ENCODE results near the gene TIAM1.

Gene TIAM1

DNA sequence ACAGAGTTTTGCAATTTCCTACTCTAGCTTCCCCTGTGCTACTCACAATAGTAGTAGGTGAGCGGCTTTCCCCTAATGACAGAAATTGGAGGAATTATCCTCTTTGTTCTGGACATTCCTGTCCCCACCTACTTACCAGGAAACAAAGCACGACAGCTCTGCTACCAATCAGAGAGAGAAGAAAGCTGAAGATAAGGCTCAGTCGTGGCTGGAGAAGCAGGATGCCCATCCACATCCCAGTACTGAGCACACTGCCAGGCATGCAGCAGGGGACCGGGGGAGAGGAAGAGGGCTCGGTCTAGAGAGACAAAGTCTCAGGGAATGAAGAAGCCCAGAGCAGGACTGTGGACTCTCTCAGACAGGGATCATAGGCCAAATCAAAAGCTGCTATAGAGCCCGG, 171.7 kb downstream of the TIAM1 start:
- Histone ChIP-seq H4K8ac (ENCODE audit: low read depth, low read length) (no peak overlapping the region), H3K18ac (ENCODE audit: low read length) (no peak overlapping the region), H3K4me1 (ENCODE audit: control insufficient read depth in 2 of 2, insufficient read depth in 1 of 2, low read depth in 1 of 2, low read length in 2 of 2) (peaks cover 3 to 14% of the 10 kb centered on the region in 2 donors), H3K27ac (replicated peaks; ENCODE audit: low read length) (no peak overlapping the region), H3K23ac (ENCODE audit: low read depth, low read length, poor library complexity) (no peak overlapping the region), H3K79me1 (ENCODE audit: low read depth, low read length) (no peaks in the 10 kb centered on the region), H3K14ac (ENCODE audit: low read length) (no peak overlapping the region), H4K91ac (ENCODE audit: low read depth, low read length, poor library complexity) (no peak overlapping the region), H2BK12ac (ENCODE audit: low read length) (no peak overlapping the region), H3K4me3 (ENCODE audit: low read length in 2 of 2) (no peak overlapping the region), H3K4ac (ENCODE audit: low read length) (no peak overlapping the region), H3K36me3 (replicated peaks in 1 of 2; ENCODE audit: control insufficient read depth in 2 of 2, insufficient read depth in 2 of 2, low read length in 2 of 2) (no peaks in the 10 kb centered on the region), H2AK5ac (ENCODE audit: low read depth, low read length) (no peak overlapping the region), H3K9me3 (replicated peaks in 1 of 2; ENCODE audit: control insufficient read depth in 2 of 2, insufficient read depth in 1 of 2, low read depth in 1 of 2, low read length in 2 of 2) (no peaks in the 10 kb centered on the region), H3K27me3 (ENCODE audit: control insufficient read depth in 3 of 3, insufficient read depth in 3 of 3, low read depth in 1 of 3, low read length in 3 of 3) (no peaks in the 10 kb centered on the region), H2BK5ac (ENCODE audit: low read length) (no peak overlapping the region), H2AFZ (ENCODE audit: low read length) (no peak overlapping the region), H2BK120ac (ENCODE audit: low read depth, low read length) (no peak overlapping the region), H3K4me2 (ENCODE audit: insufficient read depth, low read length, poor library complexity, severe bottlenecking) (no peak overlapping the region), H3K9ac (ENCODE audit: low read depth, low read length, poor library complexity) (no peak overlapping the region), H2BK15ac (ENCODE audit: low read length) (no peak overlapping the region)
- no CpG with 5 or more reads among the region's 6 CpGs for WGBS, 2 donors (ENCODE audit: extremely low coverage in 2 of 2, insufficient read length in 2 of 2, insufficient replicate concordance in 1 of 2)
- DNase-seq (ENCODE audit: low spot score) = no peak

DNA sequence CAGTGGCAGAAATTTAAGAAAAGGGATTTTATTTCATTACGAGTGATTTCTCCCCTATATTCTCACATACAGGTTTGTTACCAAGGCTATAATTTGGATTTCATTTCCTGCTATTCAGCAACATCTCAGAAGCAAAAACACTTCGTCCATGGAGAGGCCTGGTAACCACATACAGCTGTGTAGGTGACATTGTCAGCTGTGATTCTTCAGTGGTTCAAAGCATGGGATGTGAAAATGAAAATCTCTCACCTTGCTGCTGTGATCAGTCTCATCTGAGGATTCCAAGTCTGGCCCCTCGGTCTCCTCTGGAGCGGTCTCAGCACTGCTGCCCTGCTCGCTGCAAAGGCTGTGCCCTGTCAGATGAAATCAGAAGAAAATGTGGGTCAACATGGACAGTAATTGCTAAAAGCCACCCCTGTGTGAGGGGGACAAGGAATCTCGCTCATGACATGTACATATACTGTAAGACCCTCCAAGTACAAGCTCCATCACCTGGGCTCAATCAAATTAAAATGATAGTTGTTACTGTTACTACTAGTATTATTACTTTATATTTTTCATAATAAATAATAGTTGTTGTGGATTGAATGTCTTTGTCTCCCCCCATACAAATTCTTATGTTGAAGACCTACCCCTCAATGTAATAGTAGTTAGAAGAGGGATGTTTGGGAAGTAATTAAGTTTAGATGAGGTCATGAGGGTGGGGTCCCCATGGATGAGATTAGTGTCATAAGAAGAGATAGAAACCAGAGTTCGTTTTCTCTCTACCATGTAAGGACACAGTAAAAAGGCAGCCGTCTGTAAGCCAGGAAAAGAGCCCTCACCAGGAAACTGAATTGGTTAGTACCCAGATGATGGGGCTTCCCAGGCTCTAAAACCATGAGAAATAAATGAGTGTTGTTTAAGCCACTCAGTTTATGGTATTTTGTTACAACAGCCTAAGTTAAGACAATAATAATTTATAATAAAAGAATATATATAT, 179.1 kb downstream of the TIAM1 start:
- Histone ChIP-seq H2AK5ac (ENCODE audit: low read depth, low read length) (no peak overlapping the region), H3K27me3 (ENCODE audit: control insufficient read depth in 3 of 3, insufficient read depth in 3 of 3, low read depth in 1 of 3, low read length in 3 of 3) (no peaks in the 10 kb centered on the region), H2BK15ac (ENCODE audit: low read length) (no peak overlapping the region), H3K4ac (ENCODE audit: low read length) (no peak overlapping the region), H3K9me3 (replicated peaks in 1 of 2; ENCODE audit: control insufficient read depth in 2 of 2, insufficient read depth in 1 of 2, low read depth in 1 of 2, low read length in 2 of 2) (no peaks in the 10 kb centered on the region), H2BK5ac (ENCODE audit: low read length) (no peak overlapping the region), H3K9ac (ENCODE audit: low read depth, low read length, poor library complexity) (no peak overlapping the region), H2BK120ac (ENCODE audit: low read depth, low read length) (no peak overlapping the region), H3K14ac (ENCODE audit: low read length) (no peak overlapping the region), H3K27ac (replicated peaks; ENCODE audit: low read length) (no peak overlapping the region), H4K8ac (ENCODE audit: low read depth, low read length) (no peak overlapping the region), H3K23ac (ENCODE audit: low read depth, low read length, poor library complexity) (no peak overlapping the region), H3K36me3 (replicated peaks in 1 of 2; ENCODE audit: control insufficient read depth in 2 of 2, insufficient read depth in 2 of 2, low read length in 2 of 2) (peaks cover 2 to 18% of the 10 kb centered on the region in 2 donors), H3K79me1 (ENCODE audit: low read depth, low read length) (no peaks in the 10 kb centered on the region), H4K91ac (ENCODE audit: low read depth, low read length, poor library complexity) (no peak overlapping the region), H3K4me1 (ENCODE audit: control insufficient read depth in 2 of 2, insufficient read depth in 1 of 2, low read depth in 1 of 2, low read length in 2 of 2) (peaks cover 7 to 15% of the 10 kb centered on the region in 2 donors), H2AFZ (ENCODE audit: low read length) (no peak overlapping the region), H3K4me3 (ENCODE audit: low read length in 2 of 2) (no peak overlapping the region), H2BK12ac (ENCODE audit: low read length) (no peak overlapping the region), H3K4me2 (ENCODE audit: insufficient read depth, low read length, poor library complexity, severe bottlenecking) (no peak overlapping the region), H3K18ac (ENCODE audit: low read length) (no peak overlapping the region)
- DNase-seq (ENCODE audit: low spot score) = no peak
- no CpG with 5 or more reads among the region's 8 CpGs for WGBS, 2 donors (ENCODE audit: extremely low coverage in 2 of 2, insufficient read length in 2 of 2, insufficient replicate concordance in 1 of 2)

DNA sequence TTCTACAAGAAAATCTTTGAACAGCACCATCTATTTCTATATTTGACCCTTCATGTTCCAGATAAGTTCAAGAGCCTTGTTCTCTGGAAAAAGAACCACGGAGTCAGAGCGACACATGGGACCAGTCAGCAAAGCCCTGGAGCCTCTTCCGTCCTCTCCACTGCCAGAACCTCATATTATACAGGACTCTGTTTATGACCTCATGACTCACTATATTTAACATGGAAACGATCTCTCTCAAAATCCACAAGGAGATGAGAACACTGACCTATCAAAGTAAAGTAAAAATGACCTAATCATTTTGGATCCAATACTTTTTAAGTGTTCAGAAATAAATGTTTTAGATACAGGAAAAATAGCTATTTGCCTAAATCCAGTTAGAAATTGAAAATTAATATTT, 181.2 kb downstream of the TIAM1 start:
- H2BK15ac ChIP-seq (ENCODE audit: low read length) = no peak overlapping the region
- H2AK5ac ChIP-seq (ENCODE audit: low read depth, low read length) = no peak overlapping the region
- H3K79me1 ChIP-seq (ENCODE audit: low read depth, low read length) = no peaks in the 10 kb centered on the region
- no peak overlapping the region for H3K4me2 ChIP-seq (ENCODE audit: insufficient read depth, low read length, poor library complexity, severe bottlenecking)
- no peaks in the 10 kb centered on the region for H3K27me3 ChIP-seq (ENCODE audit: control insufficient read depth in 3 of 3, insufficient read depth in 3 of 3, low read depth in 1 of 3, low read length in 3 of 3)
- no CpG with 5 or more reads among the region's 4 CpGs for WGBS, 2 donors (ENCODE audit: extremely low coverage in 2 of 2, insufficient read length in 2 of 2, insufficient replicate concordance in 1 of 2)
- no peak overlapping the region for H3K4me3 ChIP-seq (ENCODE audit: low read length in 2 of 2)
- H4K91ac ChIP-seq (ENCODE audit: low read depth, low read length, poor library complexity) = no peak overlapping the region
- H3K18ac ChIP-seq (ENCODE audit: low read length) = no peak overlapping the region
- no peak overlapping the region for H2BK5ac ChIP-seq (ENCODE audit: low read length)
- H3K4me1 ChIP-seq (ENCODE audit: control insufficient read depth in 2 of 2, insufficient read depth in 1 of 2, low read depth in 1 of 2, low read length in 2 of 2) = peaks cover 9 to 29% of the 10 kb centered on the region in 2 donors
- H4K8ac ChIP-seq (ENCODE audit: low read depth, low read length) = no peak overlapping the region
- no peak overlapping the region for H3K27ac ChIP-seq (replicated peaks; ENCODE audit: low read length)
- no peak for DNase-seq (ENCODE audit: low spot score)
- H3K4ac ChIP-seq (ENCODE audit: low read length) = no peak overlapping the region
- H2BK120ac ChIP-seq (ENCODE audit: low read depth, low read length) = no peak overlapping the region
- H3K36me3 ChIP-seq (replicated peaks in 1 of 2; ENCODE audit: control insufficient read depth in 2 of 2, insufficient read depth in 2 of 2, low read length in 2 of 2) = peaks cover 2 to 18% of the 10 kb centered on the region in 2 donors
- H3K9me3 ChIP-seq (replicated peaks in 1 of 2; ENCODE audit: control insufficient read depth in 2 of 2, insufficient read depth in 1 of 2, low read depth in 1 of 2, low read length in 2 of 2) = no peaks in the 10 kb centered on the region
- no peak overlapping the region for H2BK12ac ChIP-seq (ENCODE audit: low read length)
- no peak overlapping the region for H3K14ac ChIP-seq (ENCODE audit: low read length)
- no peak overlapping the region for H2AFZ ChIP-seq (ENCODE audit: low read length)
- no peak overlapping the region for H3K23ac ChIP-seq (ENCODE audit: low read depth, low read length, poor library complexity)
- no peak overlapping the region for H3K9ac ChIP-seq (ENCODE audit: low read depth, low read length, poor library complexity)

DNA sequence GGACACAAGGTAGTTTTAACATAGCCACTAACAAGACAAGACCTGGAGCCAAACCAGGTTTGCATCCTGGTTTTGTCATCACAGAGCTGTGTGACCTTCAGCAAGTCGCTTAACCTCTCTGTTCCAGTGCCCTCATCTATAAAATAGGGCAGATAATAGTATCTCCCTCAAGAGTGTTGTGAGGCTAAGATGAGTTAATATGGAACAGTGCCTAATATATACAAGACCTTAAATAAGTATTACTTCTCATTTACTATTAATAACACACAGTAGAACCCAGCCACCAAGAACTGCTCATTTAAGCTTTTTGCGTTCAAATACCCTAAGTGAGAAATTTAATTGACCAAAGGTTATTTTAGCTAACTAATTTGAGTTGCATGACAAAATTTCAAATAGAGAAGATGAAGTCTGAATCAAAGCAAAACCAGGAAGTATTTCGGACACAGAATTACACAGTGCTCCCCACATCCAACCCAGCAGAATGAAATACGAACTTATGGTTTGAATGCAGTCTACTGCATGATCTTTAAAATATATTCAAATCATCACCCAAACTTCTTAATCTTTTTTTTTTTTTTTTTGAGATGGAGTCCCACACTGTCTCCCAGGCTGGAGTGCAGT, 181.9 kb downstream of the TIAM1 start:
- Histone ChIP-seq H2BK5ac (ENCODE audit: low read length) (no peak overlapping the region), H4K91ac (ENCODE audit: low read depth, low read length, poor library complexity) (no peak overlapping the region), H3K9ac (ENCODE audit: low read depth, low read length, poor library complexity) (no peak overlapping the region), H3K36me3 (replicated peaks in 1 of 2; ENCODE audit: control insufficient read depth in 2 of 2, insufficient read depth in 2 of 2, low read length in 2 of 2) (peaks cover 4 to 18% of the 10 kb centered on the region in 2 donors), H2BK120ac (ENCODE audit: low read depth, low read length) (no peak overlapping the region), H3K27ac (replicated peaks; ENCODE audit: low read length) (no peak overlapping the region), H3K27me3 (ENCODE audit: control insufficient read depth in 3 of 3, insufficient read depth in 3 of 3, low read depth in 1 of 3, low read length in 3 of 3) (no peaks in the 10 kb centered on the region), H3K79me1 (ENCODE audit: low read depth, low read length) (no peaks in the 10 kb centered on the region), H2BK15ac (ENCODE audit: low read length) (no peak overlapping the region), H3K18ac (ENCODE audit: low read length) (no peak overlapping the region), H3K4ac (ENCODE audit: low read length) (no peak overlapping the region), H2AK5ac (ENCODE audit: low read depth, low read length) (no peak overlapping the region), H2AFZ (ENCODE audit: low read length) (no peak overlapping the region), H3K9me3 (replicated peaks in 1 of 2; ENCODE audit: control insufficient read depth in 2 of 2, insufficient read depth in 1 of 2, low read depth in 1 of 2, low read length in 2 of 2) (peaks cover 0 to 2% of the 10 kb centered on the region in 2 donors), H3K4me2 (ENCODE audit: insufficient read depth, low read length, poor library complexity, severe bottlenecking) (no peak overlapping the region), H3K4me1 (ENCODE audit: control insufficient read depth in 2 of 2, insufficient read depth in 1 of 2, low read depth in 1 of 2, low read length in 2 of 2) (peaks cover 9 to 29% of the 10 kb centered on the region in 2 donors), H3K4me3 (ENCODE audit: low read length in 2 of 2) (no peak overlapping the region), H4K8ac (ENCODE audit: low read depth, low read length) (no peak overlapping the region), H2BK12ac (ENCODE audit: low read length) (no peak overlapping the region), H3K14ac (ENCODE audit: low read length) (no peak overlapping the region), H3K23ac (ENCODE audit: low read depth, low read length, poor library complexity) (no peak overlapping the region)
- DNase-seq (ENCODE audit: low spot score) = no peak
- no CpG with 5 or more reads among the region's 4 CpGs for WGBS, 2 donors (ENCODE audit: extremely low coverage in 2 of 2, insufficient read length in 2 of 2, insufficient replicate concordance in 1 of 2)
